Left kidney (tissue), 2 donors: ENCODE results near the gene KHDRBS2. TPM values are rescaled to one million over a fixed set of nuclear protein-coding genes. Genes with fewer than 3 reads are reported as not detected.

Source experiments
- DNase-seq: peaks from one replicate; pipeline ENCODE4 v3.0.0-alpha.2; 2013
- polyA plus RNA-seq: library from polyadenylated mRNA; unstranded; fragments of 120-200 nt; gene quantifications from one replicate; pipeline ENCODE4 v1.2.1, GENCODE V29; 2013; ENCODE audit not compliant: insufficient read length

The KHDRBS2 gene
- polyA plus RNA-seq, 1 donor = 3.0 TPM

GRCh38 chr6:62013719-62014118 lies 272.3 kb downstream of the KHDRBS2 start:
- DNase-seq = no peak

GRCh38 chr6:62009445-62009844 lies 276.6 kb downstream of the KHDRBS2 start:
- no peak for DNase-seq

GRCh38 chr6:61989616-61990015 lies 296.4 kb downstream of the KHDRBS2 start:
- DNase-seq = no peak

- DNase-seq = no peak
These were observed 305.4 kb downstream of the KHDRBS2 start for GRCh38 chr6:61980622-61981021.

DNA sequence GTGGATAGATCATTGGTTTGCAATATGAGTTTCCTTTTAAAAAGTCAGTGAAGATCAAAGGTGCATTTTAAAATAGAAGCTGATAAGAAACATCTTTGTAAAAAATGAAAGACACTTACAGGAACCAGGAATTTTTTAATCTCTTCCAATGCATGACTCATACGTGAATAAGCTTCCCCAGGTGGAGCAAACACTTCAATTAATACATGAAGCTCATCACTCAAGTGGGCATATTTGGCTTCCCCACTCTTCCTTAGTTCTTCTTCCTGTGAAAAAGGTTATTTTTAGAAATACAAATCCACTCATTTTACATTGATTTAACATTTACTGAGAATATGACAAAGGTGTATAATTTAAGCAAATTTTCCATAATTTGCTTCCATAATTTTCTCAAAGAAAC lies 308.1 kb downstream of the KHDRBS2 start:
- no peak for DNase-seq

- DNase-seq = no peak
These were observed 308.9 kb downstream of the KHDRBS2 start for GRCh38 chr6:61977099-61977498.

- no peak for DNase-seq
These were observed 326.8 kb downstream of the KHDRBS2 start for GRCh38 chr6:61959196-61959595.

DNA sequence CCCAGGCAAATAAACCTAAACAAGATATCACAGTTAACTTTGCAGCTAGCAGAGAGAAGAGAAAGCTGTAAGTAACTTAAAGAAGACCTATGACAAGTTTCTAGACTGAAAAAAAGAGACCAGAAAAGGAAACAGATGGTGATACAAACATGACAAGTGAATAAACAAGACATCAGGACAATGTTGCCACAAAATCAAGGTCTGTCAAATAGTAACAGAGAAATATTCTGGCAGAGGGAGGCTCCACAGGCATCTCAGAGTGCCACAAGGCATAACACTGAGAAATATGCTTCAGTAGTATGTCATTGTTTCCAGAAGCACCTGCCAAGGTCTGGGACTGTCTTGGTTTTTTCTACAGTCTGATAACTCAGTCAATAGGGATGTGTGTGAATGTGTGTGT lies 332.2 kb downstream of the KHDRBS2 start:
- DNase-seq = no peak

- no peak for DNase-seq
These were observed 334.4 kb downstream of the KHDRBS2 start for GRCh38 chr6:61951586-61951985.

DNA sequence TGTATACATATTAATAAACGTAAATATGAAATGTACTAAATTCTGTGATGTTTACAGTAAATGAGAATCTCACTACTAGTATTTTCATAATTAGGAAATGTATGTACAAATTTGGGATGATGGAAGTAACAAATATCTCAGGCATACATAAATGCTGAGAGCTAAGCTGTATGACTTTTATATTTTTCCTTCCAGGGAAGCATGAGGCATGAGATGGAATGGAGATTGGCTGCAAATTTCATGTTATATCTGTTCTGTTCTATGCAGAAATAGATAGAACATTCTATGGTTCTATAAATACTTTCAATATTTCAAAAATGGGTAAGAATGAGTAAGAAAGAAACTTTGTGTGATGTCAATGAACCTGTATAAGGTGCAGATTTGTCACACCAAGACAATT lies 335.2 kb downstream of the KHDRBS2 start:
- DNase-seq = no peak

GRCh38 chr6:61949971-61950370 lies 336.1 kb downstream of the KHDRBS2 start:
- no peak for DNase-seq

DNA sequence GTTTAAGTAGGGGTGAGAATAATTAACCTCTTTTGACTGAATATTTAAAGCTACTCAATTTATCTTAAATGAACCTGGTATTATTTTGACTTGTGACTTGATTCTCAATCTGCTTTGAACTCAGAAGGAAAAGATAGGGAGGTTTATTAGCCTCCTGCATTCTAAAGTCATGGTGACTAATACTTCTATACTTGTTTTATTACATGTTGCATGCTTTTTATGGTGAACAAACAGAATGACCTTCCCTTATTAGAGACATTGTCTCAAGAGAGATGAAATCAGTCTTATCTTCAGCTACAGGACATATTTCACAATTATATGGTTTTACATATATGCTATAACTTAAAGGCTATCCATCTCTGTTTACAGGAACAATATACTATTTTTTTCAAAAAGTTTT lies 336.9 kb downstream of the KHDRBS2 start:
- no peak for DNase-seq

GRCh38 chr6:61947311-61947947 lies 338.6 kb downstream of the KHDRBS2 start:
- DNase-seq = no peak

- no peak for DNase-seq
These were observed 345.1 kb downstream of the KHDRBS2 start for GRCh38 chr6:61940919-61941318.

- DNase-seq = no peak
These were observed 350.7 kb downstream of the KHDRBS2 start for GRCh38 chr6:61935242-61935846.

- no peak for DNase-seq
These were observed 376.5 kb downstream of the KHDRBS2 start for GRCh38 chr6:61909486-61909885.

DNA sequence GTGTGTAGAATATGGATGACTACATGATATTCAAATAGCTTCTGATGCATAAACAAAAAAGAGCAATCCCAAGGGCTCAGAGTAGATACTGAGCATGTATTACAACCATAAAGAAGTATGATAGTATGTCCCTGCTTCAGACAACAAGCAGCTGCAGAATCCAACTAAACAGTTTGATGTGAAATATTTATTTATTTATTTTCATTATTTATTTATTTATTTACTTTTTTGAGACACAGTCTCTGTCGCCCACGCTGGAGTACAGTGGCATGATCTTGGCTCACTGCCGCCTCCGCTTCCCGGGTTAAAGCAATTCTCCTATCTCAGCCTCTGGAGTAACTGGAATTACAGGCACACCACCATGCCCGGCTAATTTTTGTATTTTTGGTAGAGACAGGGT lies 384.3 kb downstream of the KHDRBS2 start:
- no peak for DNase-seq

DNA sequence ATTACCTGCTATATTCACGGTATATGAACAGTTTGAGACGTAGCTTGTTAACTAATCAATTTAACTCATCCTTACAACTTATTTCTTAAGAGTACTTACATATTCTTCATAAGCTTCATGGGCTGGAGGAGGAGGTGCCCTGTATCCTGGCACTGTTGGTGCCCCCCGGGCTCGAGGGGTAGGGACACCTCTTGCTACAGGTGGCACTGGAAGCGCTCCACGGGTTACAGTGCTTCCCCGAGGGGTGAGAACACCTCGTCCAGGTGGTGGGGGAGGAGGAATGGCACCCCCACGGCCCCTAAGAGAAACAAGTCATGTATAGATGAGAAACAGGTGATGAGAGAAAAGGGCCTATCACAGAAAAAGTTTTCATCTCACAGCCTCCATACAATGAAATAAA lies 391.5 kb downstream of the KHDRBS2 start:
- no peak for DNase-seq

DNA sequence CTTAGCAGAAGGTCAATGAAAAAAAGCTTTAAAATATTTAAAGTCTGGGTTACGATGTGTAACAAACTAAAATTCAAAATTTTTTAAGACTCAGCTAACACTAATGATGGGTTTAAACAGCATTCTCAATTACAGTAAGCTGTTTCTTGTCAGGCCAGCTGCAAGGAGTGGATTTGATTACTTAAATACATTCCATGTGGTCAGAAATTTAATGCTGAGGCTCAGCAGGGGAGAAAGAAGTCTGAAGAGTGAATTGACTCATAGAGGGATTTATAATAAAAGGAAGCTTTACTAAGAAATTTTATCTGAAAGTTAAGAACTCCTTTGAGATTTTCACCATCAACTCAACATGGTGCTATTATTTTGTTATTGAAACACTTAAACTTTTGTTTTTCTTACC lies 398.6 kb downstream of the KHDRBS2 start:
- DNase-seq = peak; percentile 11

GRCh38 chr6:61886608-61887259 lies 399.3 kb downstream of the KHDRBS2 start:
- DNase-seq = peak; percentile 3

- no peak for DNase-seq
These were observed 416.2 kb downstream of the KHDRBS2 start for GRCh38 chr6:61869632-61870400.

DNA sequence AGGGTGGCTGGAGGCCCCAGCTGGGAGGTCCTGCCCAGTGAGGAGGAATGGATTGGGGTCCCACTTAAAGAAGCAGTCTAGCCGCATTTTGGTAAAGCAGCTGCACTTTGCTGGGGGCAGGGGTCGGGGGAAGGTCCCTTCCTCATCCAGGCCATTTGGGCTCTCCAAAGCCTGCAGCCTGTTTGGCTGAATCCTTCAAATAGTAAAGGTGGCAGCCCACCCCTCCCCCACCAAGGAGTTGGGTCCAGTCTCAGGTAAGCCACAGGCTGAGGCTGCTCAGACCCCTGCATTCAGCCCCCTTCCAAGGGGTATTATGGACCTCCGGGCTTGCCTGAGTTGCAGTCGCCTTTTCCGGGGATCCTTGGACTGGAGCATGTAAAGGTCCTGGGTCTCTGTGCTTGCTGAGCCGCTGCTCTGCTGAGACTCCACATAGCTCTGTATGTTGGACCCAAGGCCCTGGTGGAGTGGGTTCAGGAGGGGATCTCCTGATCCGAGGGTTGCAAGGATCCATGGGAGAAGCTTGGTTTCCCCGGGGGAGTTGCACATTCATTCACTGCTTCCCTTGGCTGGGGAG lies 417.4 kb downstream of the KHDRBS2 start:
- no peak for DNase-seq

GRCh38 chr6:61867635-61868034 lies 418.4 kb downstream of the KHDRBS2 start:
- no peak for DNase-seq
